NCI-H1930 (cell line): Measurements from ENCODE around the gene TARDBP.
"Not testable (repeated sequence)": the region's sequence is repeated elsewhere in the genome, so short reads cannot be mapped to it uniquely, and the experiment has no call there.

Experiments used
- DNase-seq, 2 experiments: peaks; one replicate each; lab custom pipeline; 2025; lab: John Stamatoyannopoulos, UW

Gene TARDBP

DNA sequence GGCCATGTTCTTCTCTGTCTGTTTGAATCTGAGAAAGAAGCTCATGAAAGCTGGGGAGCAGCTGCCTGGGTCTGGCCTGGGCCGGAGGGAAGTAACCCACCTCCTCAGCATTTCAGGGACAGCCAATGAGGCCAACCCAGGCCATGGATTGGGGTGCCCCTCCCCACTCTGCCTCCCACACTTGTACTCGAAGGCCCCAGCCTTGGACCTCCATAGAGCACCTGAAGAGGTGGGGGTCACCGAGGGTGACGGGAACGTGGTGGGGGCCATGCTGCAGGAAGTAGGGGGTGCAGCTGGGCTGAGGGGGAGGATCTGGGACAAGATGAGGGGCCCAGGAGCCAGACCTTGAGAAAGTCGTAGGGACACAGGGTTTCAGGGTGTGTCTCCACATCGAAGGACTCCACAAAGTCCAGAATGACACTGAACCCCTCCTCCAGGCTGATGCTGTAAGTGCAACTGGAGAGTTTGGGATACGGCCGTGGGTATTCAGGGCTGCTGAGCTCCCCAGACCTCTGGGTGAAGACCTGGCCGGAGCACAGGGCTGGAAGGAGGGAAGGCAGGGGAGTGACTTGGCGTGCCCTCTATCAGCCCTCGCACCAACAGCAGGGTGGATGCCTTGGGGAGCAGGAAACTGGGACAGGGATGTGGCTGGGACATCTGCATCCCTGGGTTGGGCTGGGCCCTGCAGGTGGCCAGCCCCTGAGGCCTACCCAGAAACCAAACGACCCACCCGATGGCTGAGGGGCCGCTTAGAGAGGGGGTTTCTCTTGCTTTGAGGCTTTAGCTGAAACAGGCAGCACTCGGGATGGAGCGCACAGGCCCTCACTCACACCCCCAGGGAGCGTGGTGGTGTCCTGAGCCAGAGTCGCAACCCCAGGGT lies 30.8 kb downstream of the TARDBP start:
- DNase-seq: no peak

DNA sequence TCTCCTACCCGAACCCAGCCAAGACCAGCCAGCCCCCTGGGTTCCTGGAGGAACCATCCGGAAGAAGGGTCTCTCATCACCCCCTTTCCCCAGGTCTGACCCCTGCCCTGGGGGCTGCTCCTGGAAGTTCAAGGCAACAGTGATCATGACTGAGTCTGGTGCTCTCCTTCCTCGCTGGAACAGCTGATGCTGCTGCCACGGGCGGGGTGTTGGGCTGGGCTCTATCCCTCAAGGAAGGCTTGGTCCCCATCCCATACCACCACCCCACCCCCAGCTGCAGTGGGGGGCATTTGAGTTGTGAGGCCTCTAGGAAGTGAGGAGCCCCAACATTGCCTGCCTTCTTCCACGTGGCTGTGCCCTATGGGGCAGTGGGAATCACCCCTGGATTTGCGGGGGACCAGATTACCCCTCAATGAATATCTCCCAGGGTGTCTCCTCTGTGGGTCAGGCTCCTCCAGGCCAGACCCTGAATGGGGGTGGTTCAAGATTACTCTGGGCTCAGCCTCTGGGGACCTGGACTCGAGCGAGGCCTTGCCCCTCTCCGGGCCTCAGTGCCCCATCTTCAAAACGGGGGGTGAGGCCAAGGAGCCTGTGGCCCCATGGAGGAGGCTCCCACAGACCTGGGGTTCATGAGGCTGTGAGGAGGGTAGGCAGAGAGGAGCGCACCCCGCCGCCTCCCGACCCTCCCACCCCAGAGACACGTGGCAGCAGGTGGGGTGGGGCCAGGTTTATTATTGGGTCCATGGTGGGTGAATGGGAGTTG lies 31.8 kb downstream of the TARDBP start:
- DNase-seq: no peak

DNA sequence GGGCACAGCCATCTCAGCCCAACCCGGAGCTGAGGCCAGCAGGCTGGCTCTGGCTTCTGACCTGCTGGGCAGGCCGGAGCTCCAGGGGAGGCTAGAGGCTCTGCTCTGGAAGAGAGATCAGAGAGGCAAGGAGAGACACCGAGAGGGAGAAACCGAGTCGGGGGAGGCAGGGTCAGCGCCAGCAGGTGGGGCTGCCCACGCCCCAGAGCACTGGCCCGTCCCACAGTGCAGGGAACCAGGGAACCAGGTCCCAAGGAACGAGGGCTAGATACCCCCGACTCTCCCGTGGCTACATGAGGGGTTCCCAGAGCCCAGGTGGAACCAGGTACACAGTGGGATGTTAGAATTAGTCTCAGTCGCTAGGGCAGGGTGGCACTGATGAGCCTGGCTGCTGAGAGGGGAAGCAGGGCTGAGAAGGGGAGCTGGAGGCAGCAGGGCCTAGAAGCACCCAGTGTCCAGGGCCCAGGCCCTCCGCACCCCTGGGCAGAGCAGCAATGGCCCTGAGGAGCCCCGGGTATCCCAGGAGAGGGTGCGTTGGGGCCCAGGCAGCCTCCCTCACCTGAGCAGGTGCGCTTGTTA lies 32.5 kb downstream of the TARDBP start:
- no peak for DNase-seq

DNA sequence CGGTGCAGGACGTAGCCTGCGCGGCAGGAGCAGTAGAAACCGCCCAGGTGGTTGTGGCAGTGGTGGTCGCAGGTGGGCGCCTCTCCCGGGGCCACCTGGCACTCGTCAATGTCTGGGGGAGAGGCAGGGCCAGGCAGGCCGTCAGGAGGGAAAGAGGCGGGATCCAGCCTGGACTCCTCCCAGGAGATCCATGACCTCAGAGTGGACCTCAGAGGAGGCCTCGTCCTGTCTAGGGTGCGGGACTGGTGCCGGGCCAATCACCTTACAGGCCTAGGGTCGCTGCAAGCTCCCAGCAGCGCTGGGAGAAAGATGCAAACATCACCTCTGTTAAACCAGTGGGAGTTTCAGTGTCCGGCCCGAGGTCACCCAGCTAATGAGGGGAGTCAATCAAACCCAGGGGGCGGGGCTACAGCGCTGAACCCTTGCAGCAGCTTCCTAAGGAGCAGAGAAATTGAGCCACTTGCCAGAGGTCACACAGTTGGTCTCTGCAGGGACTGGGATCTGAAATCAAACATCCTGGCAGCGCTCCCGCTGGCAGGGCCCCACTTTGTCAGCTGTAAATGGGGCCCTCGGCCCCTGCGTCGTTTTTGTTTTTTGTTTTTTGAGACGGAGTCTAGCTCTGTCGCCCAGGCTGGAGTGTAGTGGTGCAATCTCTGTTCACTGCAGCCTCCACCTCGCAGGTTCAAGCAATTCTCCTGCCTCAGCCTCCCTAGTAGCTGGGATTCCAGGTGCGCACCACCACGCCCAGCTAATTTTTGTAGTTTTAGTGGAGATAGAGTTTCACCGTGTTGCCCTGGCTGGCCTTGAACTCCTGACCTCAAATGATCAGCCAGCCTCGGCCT lies 33.2 kb downstream of the TARDBP start:
- DNase-seq: no peak

DNA sequence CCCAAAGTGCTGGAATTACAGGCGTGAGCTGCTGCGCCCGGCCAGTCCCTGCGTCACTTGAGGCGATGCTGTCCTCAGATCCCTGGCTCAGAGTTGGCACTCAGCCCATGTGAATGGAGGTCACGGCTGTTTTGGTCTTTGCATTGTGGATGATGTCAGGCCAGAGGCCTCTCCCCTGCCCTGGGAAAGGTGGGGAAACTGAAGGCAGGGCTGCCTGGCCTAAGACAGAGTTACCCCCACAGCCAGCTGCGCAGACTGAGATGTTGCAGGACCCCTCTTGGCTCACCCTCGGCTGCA lies 33.8 kb downstream of the TARDBP start:
- no peak for DNase-seq

DNA sequence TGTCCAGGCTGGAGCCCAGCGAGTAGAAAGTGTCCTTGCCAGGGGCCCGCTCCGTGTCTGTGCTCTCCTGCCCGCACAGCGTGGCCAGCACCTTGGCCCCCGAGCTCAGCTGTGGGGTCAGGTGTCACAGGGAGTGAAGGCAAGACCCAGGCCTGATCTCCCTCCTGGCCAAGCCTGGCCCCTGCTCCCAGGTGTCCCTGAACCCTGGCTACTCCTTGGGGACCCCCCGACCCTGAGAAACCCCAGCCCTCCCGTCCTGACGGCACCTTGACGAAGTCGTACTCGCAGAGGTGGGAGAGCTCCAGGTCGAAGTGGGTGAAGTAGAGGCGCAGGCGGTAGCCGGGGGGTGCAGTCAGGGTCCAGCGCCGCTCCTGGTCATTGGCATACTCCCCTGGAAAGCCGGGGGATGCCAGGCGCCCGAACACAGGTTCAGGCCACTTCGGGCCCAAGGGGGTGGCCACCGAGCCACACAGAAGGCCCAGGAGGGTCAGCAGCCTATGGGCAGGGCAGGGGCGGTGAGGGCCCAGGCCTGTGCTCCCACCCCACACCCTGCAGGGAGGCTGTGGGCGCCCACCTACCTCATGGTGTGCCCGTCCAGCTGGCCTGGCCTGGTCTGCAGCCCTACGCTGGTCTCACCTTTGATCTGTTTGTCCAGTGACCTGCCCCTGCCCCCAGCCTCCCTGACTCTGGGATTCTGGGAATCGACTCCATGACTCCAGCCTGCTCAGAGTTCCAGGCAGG lies 34.3 kb downstream of the TARDBP start, which contains the start of gene MASP2:
TSS of gene MASP2 (minus strand) at position 615 of the 741 bp plus-strand sequence. CDS start at position 583, 32 bp downstream.
- DNase-seq: no peak

DNA sequence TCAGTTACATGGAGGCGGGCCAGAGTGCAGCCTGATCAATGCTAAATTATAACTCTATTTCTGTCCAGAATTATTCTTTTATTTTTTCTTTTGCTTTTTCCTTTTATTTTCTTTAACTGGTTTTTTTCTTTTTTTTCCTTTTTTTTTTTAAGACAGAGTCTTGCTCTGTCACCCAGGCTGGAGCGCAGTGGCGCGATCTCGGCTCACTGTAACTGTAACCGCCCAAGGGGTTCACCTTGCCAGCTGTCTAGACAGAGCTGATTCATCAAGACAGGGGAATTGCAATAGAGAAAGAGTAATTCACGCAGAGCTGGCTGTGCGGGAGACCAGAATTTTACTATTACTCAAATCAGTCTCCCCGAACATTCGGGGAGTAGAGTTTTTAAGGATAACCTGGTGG lies 38.7 kb downstream of the TARDBP start:
- not testable (repeated sequence) for DNase-seq

DNA sequence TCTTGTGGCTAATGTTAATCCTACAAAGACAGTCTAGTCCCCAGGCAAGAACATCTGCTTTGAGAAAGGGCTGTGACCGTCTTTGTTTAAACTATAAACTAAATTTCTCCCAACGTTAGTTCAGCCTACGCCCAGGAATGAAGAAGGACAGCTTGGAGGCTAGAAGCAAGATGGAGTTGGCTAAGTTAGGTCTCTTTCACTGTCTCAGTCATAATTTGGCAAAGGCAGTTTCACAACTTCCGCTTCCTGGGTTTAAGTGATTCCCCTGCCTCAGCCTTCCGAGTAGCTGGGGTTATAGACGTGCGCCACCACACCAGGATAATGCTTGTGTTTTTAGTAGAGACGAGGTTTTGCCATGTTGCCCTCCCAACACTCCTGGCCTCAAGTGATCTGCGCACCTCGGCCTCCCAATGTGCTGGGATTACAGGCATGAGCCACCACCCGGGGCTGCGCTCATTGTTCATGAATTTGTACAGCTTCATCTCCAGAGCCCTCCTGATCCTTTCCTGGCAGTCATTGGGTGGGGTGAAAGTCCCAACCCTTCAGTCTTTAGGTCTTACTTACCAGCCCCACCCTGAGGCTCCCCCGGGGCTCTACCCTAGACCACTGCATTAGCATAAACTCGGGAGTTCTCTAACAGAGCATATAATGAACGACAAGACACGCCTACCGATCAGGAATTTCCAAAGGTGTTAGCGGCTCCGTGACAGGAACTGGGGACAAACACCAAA lies 39.5 kb downstream of the TARDBP start:
- no peak for DNase-seq

DNA sequence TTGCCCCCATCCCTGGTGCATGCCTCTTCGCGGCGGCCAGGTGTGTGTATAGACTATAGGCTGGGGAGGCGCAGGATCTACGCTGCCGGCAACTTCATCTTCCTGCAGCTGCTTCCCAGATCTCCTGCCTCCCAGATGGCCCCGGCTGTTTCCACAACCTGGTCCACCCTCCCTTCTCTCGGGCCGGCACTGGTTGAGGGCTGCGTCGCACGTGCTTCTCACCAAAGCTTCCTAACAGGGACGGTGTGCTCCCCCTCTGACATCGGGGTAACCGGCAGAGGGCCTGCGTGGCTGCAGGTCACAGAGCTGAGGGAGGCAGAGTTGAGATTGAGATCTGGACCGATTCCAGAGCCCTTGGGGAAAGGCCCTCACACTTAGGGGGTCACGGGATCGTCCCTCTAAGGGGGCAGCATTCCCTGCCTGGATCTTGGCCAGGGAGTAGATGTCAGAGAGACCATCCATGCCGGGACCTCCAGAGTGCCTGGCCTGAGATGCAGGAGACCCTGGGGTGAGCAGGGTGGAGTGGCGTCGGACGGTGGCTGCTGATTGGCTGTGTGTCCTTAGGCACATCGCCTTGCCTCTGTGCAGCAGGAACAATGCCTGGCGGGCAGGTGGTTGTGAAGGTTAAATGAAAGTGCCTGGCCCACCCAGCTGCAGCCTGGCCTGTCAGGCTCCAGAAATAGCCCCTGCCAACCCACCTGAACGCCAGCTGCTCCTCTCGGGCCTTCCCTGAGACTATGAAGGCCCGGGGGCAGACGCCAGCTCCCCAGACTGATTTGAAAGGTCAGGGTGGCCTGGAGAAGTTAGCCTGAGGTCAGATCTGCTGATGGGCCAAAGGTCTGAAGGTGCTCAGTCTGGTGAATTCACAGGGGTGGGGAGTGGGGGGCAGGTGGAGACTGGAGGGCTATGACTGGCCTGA lies 40.6 kb downstream of the TARDBP start:
- DNase-seq: no peak

DNA sequence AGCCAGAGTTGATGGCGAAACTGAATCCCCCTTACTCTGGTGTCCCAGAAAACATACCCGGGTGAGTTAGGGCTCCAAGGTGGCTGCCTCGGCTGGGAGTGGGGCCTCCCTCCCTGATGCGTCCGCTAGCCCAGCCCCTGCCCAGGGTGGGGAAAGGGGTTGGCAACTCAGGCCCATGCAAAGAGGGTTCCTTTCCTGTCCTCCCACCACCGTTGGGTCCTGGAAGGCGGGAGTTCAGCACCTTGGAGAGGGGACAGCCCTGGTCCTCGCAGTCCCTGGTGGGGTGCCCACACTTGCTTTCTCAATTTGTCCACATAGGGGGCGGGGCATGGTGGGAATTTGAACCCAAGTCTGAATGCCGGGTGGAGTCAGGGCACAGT lies 41.3 kb downstream of the TARDBP start:
- DNase-seq: no peak

DNA sequence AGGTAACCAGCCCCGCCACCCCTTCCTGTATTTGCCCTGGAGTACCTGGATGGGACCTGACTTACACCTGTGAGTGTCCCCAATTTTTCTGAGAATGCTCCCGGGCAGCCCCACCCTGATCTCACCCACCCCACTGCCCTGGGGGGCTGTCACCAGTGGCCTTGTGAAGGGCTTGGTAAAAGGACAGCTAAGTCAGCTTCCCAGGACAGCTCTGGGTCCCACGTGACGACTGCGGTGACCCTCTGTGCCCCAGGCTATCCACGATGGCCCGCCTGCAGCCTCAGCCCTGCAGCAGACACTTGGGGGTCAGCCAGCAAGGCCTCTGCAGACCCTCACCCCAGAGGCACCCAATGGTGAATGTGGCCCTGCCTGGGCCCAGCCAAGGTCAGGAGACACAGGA lies 41.7 kb downstream of the TARDBP start:
- no peak for DNase-seq

DNA sequence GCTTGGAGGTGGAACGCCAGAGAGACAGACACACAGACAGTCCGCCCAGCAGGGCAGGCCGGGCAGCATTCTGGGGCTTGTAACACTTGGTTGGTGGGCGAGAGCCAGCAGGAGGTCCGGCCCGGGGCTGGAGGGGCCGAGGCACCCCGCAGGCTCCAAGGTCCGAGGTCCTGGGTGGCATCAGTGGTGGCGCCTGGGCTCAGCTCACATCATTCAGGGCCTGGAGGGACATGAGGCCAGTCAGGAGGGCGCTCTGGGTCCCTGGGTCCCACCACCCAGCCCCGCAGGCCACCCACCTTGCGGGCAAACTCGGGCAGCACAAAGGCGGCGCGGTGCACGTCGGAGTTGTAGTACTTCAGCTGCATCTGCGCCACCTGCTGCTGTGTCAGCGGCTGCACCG lies 42.2 kb downstream of the TARDBP start:
- DNase-seq: no peak

DNA sequence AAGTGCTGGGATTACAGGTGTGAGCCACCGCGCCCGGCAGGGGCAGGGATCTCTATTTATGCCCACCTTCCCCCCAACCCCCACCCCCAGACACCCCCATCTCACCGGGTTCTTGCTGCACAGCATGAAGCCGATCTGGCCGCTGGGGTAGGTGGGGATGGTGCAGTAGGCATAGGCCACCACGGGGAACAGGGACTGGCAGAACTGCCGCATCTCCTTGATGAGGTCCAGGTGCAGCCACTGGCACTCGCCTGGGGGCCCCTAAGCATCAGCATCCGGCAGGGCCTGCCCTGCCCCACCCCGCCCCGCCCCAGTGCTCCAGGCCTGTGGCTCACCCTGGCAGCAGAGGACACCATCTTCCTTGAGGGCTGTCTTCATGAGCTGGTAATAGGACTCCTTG lies 43.2 kb downstream of the TARDBP start:
- DNase-seq: no peak

DNA sequence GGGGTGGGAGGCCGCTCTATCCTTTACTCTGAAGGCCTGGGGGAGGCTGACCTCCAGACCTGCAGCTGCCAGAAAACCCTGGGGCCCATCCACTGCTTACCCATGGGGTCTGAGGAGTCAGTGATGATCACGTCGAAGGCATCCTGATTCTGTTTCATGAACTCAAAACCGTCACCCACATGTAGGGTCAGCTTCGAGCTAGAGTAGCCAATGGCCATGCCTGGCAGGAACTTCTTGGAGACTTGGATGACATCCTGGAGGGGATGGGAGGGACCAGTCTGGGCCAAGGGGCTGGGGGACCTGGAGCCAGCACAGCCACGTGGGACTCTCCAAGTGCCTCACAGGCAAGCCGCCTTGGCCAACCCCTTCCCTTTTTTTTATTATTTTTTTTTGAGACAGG lies 44.0 kb downstream of the TARDBP start:
- DNase-seq: no peak

DNA sequence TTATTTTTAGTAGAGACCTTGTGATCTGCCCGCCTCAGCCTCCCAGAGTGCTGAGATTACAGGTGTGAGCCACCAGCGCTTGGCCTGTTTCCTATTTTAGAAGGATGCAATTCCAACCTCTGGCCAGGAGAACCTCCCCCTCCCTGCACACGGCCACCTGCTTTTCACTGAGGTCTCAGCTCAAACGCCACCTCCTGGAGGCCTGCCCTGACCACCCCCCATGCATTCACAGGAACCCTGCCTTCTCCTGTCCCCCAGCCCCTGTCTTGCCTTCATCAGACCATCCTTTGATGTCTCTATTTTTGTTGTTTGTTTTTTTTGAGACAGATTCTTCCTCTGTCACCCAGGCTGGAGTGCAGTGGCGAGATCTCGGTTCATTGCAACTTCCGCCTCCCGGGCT lies 45.0 kb downstream of the TARDBP start:
- no peak for DNase-seq

DNA sequence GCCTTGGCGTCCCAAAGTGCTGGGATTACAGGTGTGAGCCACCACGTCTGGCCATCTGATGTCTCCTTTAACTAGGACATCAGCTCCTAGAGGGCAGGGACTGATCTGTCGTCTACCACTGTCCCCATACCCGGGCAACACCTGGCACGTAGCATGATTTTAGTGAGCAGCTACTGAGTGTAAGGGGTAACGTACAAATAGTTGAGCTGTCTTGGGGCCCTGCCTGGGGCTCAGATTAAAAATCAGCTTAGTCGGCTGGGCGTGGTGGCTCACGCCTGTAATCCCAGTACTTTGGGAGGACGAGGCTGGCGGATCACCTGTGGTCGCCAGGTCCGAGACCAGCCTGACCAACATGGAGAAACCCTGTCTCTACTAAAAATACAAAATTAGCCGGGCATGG lies 45.6 kb downstream of the TARDBP start:
- no peak for DNase-seq

DNA sequence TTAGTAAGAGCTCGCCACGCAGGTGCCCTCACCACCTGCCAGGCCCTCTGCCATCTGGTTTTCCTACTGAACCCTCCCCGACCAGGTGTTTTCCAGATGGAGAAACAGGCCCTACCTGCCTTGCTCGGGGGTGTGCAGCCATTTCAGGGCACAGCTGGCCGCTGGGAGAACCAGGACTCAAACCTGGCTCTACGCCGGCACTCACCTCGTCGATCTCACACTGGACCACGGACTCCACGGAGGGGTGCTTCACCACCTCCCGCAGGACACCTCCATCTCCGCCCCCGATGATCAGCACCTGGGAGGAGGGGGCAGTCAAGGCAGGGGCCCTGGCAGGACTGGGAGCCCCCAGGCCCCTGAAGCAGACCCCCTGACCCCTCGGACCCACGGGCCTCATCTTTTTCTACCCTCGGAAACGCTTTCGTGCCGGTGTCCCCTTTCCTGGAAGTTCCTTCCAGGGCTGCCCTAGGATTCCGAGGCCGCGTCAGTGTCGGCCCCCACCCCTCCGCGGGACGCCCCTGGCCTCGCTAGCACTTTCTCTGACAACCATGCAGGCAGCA lies 46.2 kb downstream of the TARDBP start:
- no peak for DNase-seq

DNA sequence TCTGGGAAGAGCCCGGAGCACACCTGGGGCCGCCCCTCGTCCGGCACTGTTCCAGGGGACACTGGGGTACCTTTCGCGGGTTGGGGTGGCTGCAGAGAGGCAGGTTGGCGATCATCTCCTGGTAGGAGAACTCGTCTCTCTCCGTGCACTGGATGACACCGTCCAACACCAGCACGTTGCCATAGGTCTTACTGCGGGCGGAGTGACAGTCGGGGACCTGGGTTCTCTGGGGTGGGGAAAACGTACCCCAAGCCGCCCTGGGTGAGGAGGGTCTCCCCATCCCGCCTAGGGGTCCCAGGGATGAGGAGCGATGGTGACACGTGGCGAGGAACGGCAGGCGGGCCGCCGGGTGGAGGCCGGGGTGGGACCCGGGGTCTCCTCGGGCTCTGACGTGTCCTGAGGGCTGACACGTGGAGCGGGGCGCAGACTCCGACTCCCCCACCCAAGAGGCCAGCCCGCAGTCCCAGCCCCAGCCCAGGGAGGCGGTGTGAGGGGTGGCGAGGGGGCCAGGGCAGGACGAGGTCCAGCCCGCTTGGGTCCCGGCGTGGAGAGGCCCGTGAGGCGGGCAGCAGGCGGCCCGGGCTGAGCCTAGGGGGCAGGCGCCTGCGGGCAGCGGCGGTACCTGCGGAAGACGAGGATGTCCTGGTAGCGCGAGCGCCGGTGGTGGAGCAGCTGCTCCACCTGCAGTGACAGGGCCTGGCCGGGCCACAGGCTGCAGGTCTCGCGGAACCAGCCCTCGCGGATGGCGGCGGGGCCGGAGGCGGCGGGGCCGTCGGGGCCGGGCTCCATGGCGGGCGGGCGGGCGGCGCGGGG lies 46.9 kb downstream of the TARDBP start:
- DNase-seq: no peak
